Retinal pigment epithelial cell (primary cell): ENCODE data around the gene UST.

ENCODE experiments used
- DNase-seq: peaks from one replicate; pipeline ENCODE4 v3.0.0-alpha.2; 2010; ENCODE audit warnings: low read depth
- H3K4me3 ChIP-seq: 2 replicates; pipeline ENCODE4 v1.5.1; 2011; ENCODE audit warnings: mild to moderate bottlenecking, low read length, control low read depth, moderate library complexity
- CTCF ChIP-seq: conservative IDR thresholded peaks from 2 replicates; pipeline ENCODE4 v1.5.1; 2011; ENCODE audit warnings: low read depth, low read length, control low read depth, inconsistent platforms

The UST gene

GRCh38 chr6:149041953-149042352, 295.1 kb downstream of the UST start:
- DNase-seq, result no peak
- TF ChIP-seq CTCF, result no peak
- no peak overlapping the region for H3K4me3 ChIP-seq

GRCh38 chr6:149043476-149044130, 296.8 kb downstream of the UST start:
- TF ChIP-seq CTCF, result peak; percentile 48
- DNase-seq, result no peak
- no peak overlapping the region for H3K4me3 ChIP-seq

GRCh38 chr6:149044528-149044927, 297.7 kb downstream of the UST start:
- no peak for TF ChIP-seq CTCF
- no peak for DNase-seq
- no peak overlapping the region for H3K4me3 ChIP-seq

- TF ChIP-seq CTCF, result no peak
- no peak for DNase-seq
- no peak overlapping the region for H3K4me3 ChIP-seq
Measured at GRCh38 chr6:149045404-149045803, 298.6 kb downstream of the UST start.

GRCh38 chr6:149046164-149046821, 299.5 kb downstream of the UST start:
- H3K4me3 ChIP-seq, result no peak overlapping the region
- no peak for DNase-seq
- no peak for TF ChIP-seq CTCF

GRCh38 chr6:149046822-149047246, 300.0 kb downstream of the UST start:
- DNase-seq, result no peak
- no peak for TF ChIP-seq CTCF
- H3K4me3 ChIP-seq, result no peak overlapping the region

- no peak for DNase-seq
- H3K4me3 ChIP-seq, result no peak overlapping the region
- TF ChIP-seq CTCF, result no peak
Measured at GRCh38 chr6:149049230-149049629, 302.4 kb downstream of the UST start.
